GM12873 (cell line): ENCODE results near the gene FHIT.

Source experiments
- CTCF ChIP-seq: IDR thresholded peaks from 2 replicates; pipeline ENCODE4 v1.5.1; 2012; ENCODE audit warnings: low read depth, mild to moderate bottlenecking, moderate library complexity, low read length, control low read depth; ENCODE audit not compliant: insufficient read depth; ENCODE audit errors: missing control alignments

FHIT gene

DNA sequence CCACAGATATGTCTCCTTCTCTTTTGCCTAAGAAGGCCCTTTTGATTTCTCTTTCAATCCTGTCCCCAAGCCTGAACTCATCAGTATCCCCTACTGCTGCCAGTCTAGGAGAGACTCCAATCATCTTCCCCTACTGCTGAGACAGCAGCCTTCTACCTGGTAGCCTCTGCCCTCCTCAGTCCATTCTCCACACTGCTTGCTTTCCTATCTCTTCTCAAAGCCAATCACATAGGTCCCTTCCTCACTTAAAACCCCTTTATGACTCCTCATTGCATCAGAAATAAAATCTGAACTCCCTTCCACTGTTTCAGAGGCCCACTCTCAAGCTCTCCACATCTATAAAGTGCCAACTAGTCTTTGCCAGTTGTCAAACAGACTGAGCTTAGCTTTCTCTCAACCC lies 1119.6 kb downstream of the FHIT start:
- TF ChIP-seq CTCF, result no peak

DNA sequence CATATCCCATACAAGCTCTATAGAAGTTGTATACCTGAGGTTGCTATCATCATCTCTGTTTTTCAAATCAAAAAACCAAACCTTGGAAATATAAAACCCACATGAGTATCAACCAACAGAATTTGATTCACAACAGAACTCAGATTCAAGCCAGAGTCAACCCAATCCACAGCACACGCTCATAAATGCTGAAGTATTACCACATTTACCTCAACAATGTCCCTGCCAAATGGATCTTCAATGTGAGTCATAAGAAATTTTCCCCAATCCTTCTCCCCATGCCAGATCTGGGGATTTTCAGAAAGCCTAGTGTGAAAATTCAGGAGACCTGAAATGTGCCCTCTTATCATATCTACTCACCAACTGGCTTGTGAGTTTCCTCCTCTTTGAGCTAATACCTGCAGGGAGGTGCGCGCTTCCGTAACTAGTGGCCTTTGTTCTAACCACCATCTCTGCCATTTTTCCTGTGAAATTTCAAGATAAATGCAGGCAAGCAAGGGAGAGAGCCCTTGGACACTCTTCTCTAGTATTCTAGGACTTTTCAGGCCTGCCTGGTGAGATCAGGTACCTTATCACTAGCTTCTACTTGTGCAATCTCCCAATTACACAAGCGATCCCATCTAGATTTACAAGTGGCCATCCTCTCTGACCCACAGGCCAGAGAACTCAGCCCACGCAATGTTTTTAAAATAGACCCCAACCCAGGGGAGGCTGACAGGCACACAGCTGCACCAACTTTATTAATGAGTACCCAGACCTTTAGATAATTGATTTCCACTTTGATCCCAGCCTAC lies 1124.5 kb downstream of the FHIT start:
- TF ChIP-seq CTCF, result no peak

DNA sequence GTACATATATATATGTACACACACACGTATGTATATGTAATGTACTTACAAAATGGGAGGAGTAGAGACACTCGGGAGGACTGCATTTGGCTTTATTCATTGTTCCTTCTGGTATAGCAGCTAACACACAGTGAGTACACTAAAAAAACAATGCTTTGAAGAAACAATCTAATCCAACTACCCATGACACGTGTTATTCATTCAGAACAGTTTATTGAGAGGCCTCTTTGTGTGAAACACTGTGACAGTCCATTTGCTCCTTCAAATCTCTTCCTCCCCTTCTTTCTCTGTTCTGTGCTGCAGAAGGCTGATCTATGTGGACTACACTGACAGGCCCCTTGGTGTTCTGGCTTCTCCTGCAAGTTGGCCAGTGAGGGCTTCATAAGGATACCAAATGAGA lies 1125.6 kb downstream of the FHIT start:
- no peak for TF ChIP-seq CTCF

GRCh38 chr3:60120245-60120644 lies 1131.0 kb downstream of the FHIT start:
- no peak for TF ChIP-seq CTCF

DNA sequence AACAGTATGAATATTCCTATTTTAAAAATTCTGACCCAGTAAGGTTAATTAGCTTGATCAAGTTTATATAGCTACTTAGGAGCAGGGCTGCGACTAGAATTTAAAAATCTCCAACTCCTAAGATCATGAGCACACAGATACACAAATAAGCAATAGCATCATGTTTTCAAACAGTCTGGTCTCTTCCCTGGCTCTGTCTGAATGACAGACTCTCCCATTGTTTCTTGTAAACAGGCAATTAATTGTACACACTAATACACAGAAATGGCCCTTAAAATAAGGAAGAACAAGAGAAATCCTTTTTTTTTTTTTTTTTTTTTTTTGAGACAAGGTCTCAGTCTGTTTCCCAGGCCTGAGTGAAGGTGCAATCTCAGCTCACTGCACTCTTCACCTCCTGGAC lies 1137.1 kb downstream of the FHIT start:
- TF ChIP-seq CTCF, result no peak

- TF ChIP-seq CTCF, result no peak
Measured at GRCh38 chr3:60107275-60107674, 1144.0 kb downstream of the FHIT start.

DNA sequence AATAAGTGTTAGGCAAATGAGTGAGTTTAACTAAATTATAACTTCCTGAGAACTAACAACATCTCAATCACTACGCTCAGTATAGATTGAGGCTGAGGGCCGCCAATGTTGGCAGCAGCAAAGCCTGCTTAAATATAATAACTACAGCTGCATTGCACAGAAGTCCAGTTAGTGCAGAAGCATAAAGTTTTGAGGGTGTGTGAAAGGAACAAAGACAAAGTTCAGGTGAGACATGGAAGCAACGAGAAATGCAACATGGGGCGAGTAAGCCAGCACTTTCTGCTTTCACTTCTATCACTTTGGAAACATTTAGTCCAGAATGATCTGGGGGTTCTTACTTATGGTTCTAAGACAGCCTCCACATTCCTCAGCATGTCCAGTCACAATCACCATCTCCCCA lies 1149.1 kb downstream of the FHIT start:
- no peak for TF ChIP-seq CTCF

- TF ChIP-seq CTCF, result no peak
Measured at GRCh38 chr3:60101621-60102020, 1149.6 kb downstream of the FHIT start.
